HEK293 (cell line): Measurements from ENCODE around the gene SIGLEC8.

Experiments used
- CTCF ChIA-PET: fragments of 350-600 bp; formaldehyde crosslinking; extraction: SDS; loops from one replicate; lab custom pipeline; 2021; ENCODE audit warnings: antibody characterized with exemption; lab: Yijun Ruan, JAX
- POLR2A ChIA-PET: fragments of 300-600 bp; formaldehyde crosslinking; extraction: SDS; loops from one replicate; lab custom pipeline; 2020; ENCODE audit warnings: antibody characterized with exemption, inconsistent platforms; lab: Yijun Ruan, JAX
- H3K27ac ChIP-seq: fragments of 200-500 bp; sonication (Bioruptor generic); 2 replicates; pipeline ENCODE4 v1.5.1; 2014; ENCODE audit warnings: low read depth, low read length, control low read depth, inconsistent platforms; ENCODE audit errors: extremely low read depth
- H3K36me3 ChIP-seq, 2 experiments: fragments of 200-500 bp in 1 of 2; sonication (Bioruptor generic) in 1 of 2; 1 replicate in 1 of 2; 2 replicates in 1 of 2; pipeline ENCODE4 v1.5.1; 2014 to 2017; ENCODE audit warnings: inconsistent platforms in 2 of 2, low read length in 2 of 2; ENCODE audit not compliant: control insufficient read depth in 2 of 2, insufficient read depth in 1 of 2
- H3K4me1 ChIP-seq: fragments of 200-500 bp; sonication (Bioruptor generic); 2 replicates; pipeline ENCODE4 v1.5.1; 2014; ENCODE audit warnings: mild to moderate bottlenecking, low read length, inconsistent platforms; ENCODE audit not compliant: control insufficient read depth, insufficient read depth
- H3K4me3 ChIP-seq: 2 replicates; pipeline ENCODE4 v1.5.1; 2011; ENCODE audit warnings: low read depth, mild to moderate bottlenecking, control low read depth, low read length, moderate library complexity
- H3K9me3 ChIP-seq: fragments of 200-500 bp; sonication (Bioruptor generic); 2 replicates; pipeline ENCODE4 v1.5.1; 2014; ENCODE audit warnings: low read depth, low read length, inconsistent platforms; ENCODE audit not compliant: control insufficient read depth, insufficient read depth
- GLI2 ChIP-seq: fragments of 450-650 bp; formaldehyde crosslinking; IDR thresholded peaks from 2 replicates; pipeline ENCODE4; 2017; ENCODE audit warnings: missing biosample characterization, missing genetic modification characterization, low read depth, borderline replicate concordance
- REST ChIP-seq: fragments of 450-650 bp; formaldehyde crosslinking; IDR thresholded peaks from 2 replicates; pipeline ENCODE4 v1.5.1; 2016; ENCODE audit warnings: missing biosample characterization, missing genetic modification characterization
- SALL2 ChIP-seq: fragments of 450-650 bp; formaldehyde crosslinking; IDR thresholded peaks from 2 replicates; pipeline ENCODE4 v1.5.0; 2017; ENCODE audit warnings: missing biosample characterization, mild to moderate bottlenecking, missing genetic modification characterization, borderline replicate concordance
- SCRT2 ChIP-seq: fragments of 450-650 bp; formaldehyde crosslinking; IDR thresholded peaks from 2 replicates; pipeline ENCODE4 v1.5.1; 2016; ENCODE audit warnings: missing biosample characterization, missing genetic modification characterization
- TRIM28 ChIP-seq: IDR thresholded peaks from 2 replicates; pipeline ENCODE4 v1.6.1; 2011; ENCODE audit warnings: low read length, control low read depth, borderline replicate concordance
- ZNF350 ChIP-seq: fragments of 450-650 bp; formaldehyde crosslinking; IDR thresholded peaks from 2 replicates; pipeline ENCODE4 v1.5.0; 2017; ENCODE audit warnings: missing biosample characterization, mild to moderate bottlenecking, missing genetic modification characterization
- ZNF658 ChIP-seq: fragments of 450-650 bp; formaldehyde crosslinking; IDR thresholded peaks from 2 replicates; pipeline ENCODE4; 2016; ENCODE audit warnings: missing biosample characterization, missing genetic modification characterization
- ZNF664 ChIP-seq: fragments of 450-650 bp; formaldehyde crosslinking; IDR thresholded peaks from 2 replicates; pipeline ENCODE4 v1.5.1; 2016; ENCODE audit warnings: missing biosample characterization, missing genetic modification characterization
- ZNF76 ChIP-seq: fragments of 450-650 bp; formaldehyde crosslinking; IDR thresholded peaks from 2 replicates; pipeline ENCODE4; 2016; ENCODE audit warnings: low read depth, missing biosample characterization, missing genetic modification characterization, borderline replicate concordance
- TF ChIP-seq, protein P1 (sequence below): fragments of 450-650 bp; formaldehyde crosslinking; IDR thresholded peaks from 2 replicates; pipeline ENCODE4 v1.5.1; 2016; ENCODE audit warnings: missing biosample characterization, missing genetic modification characterization
- TF ChIP-seq, protein P2 (sequence below): fragments of 450-650 bp; formaldehyde crosslinking; IDR thresholded peaks from 2 replicates; pipeline ENCODE4 v1.5.0; 2017; ENCODE audit warnings: missing biosample characterization, missing genetic modification characterization, borderline replicate concordance

SIGLEC8 gene

DNA sequence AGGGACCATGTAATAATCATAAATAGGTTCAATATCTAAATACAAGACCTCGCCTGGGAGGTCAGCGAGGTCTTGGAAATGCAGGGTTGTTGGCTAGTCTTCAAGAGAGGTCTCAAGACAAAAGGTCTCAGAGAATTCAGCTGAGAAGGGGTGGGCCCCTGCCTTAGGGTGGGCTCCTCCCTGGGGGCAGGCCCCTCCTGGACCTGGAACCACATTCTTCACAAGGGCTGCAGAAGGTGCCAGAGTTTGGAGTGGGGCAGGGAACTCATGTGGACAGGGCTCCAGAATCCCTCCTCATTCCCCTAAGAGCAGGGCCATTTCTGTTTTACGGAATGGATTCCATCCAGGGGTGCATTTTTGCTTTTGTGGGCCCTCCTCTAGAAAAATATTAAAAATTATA is 30.2 kb upstream of the SIGLEC8 start:
- TF ChIP-seq REST (tag by site-specific recombination) (no peak), ZNF350 (tag by site-specific recombination) (no peak), ZNF664 (no peak), TRIM28 (no peak), SALL2 (tag by site-specific recombination) (no peak)
- TF ChIP-seq, protein P1, sequence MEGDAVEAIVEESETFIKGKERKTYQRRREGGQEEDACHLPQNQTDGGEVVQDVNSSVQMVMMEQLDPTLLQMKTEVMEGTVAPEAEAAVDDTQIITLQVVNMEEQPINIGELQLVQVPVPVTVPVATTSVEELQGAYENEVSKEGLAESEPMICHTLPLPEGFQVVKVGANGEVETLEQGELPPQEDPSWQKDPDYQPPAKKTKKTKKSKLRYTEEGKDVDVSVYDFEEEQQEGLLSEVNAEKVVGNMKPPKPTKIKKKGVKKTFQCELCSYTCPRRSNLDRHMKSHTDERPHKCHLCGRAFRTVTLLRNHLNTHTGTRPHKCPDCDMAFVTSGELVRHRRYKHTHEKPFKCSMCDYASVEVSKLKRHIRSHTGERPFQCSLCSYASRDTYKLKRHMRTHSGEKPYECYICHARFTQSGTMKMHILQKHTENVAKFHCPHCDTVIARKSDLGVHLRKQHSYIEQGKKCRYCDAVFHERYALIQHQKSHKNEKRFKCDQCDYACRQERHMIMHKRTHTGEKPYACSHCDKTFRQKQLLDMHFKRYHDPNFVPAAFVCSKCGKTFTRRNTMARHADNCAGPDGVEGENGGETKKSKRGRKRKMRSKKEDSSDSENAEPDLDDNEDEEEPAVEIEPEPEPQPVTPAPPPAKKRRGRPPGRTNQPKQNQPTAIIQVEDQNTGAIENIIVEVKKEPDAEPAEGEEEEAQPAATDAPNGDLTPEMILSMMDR (tag by site-specific recombination) = no peak
- Histone ChIP-seq H3K4me1 (no peaks in the 10 kb centered on the region), H3K9me3 (no peaks in the 10 kb centered on the region), H3K36me3 (no peaks in the 10 kb centered on the region), H3K27ac (no peak overlapping the region), H3K4me3 (no peak overlapping the region)
- ChIA-PET CTCF (interaction anchor here (1.0 to 3.5 kb wide), 2 partner anchors 15 to 27 kb away, joined by 3 to 11 read pairs; no protein-coding TSS in a partner anchor), POLR2A (no interaction called here)

DNA sequence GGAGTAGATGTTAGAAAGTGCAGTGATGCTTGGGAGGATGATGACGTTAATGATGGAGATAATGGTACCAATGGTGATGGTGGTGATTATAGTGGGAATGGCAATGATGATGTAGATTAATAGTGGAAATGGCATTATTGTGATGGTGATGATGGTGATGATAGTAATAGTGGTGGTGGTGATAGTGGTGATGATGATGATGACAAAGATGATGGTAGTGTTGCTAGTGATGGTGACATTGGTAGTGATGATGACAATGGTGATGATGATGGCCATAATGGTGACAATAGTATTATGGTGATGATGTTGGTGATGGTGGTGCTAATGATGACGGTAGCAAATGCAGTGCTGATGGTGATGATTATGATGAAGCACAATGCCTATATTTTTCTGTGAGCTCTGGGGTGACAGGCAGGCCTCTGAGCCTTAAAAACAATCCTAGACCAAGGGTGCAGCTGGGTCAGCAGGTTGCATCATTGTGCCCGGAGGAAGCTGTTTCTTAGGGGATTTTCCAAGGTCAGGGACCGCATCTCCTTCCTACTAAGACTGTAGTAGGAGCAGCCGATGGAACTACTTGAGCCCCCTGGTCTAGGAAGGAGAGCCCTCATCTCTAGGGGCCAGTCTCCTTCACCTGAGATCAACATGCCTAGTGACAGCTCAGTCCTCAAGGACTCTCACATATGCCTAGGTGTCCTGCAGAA is 27.9 kb upstream of the SIGLEC8 start:
- Histone ChIP-seq H3K4me1 (no peaks in the 10 kb centered on the region), H3K9me3 (no peaks in the 10 kb centered on the region), H3K27ac (no peak overlapping the region), H3K4me3 (no peak overlapping the region), H3K36me3 (no peaks in the 10 kb centered on the region)
- TF ChIP-seq ZNF658 (tag by site-specific recombination) = peak; percentile 72; the same call in 1 of the 2 replicates
- no peak for TF ChIP-seq GLI2 (tag by site-specific recombination)
- CTCF ChIA-PET = interaction anchor here (0.7 to 3.5 kb wide), 5 partner anchors 29 to 292 kb away, joined by 3 to 11 read pairs (median 4); no protein-coding TSS in a partner anchor
- POLR2A ChIA-PET = no interaction called here

GRCh38 chr19:51480590-51480989 is 22.3 kb upstream of the SIGLEC8 start:
- POLR2A ChIA-PET = no interaction called here
- Histone ChIP-seq H3K9me3 (no peaks in the 10 kb centered on the region), H3K4me3 (no peak overlapping the region), H3K36me3 (no peaks in the 10 kb centered on the region), H3K27ac (no peak overlapping the region), H3K4me1 (no peaks in the 10 kb centered on the region)
- CTCF ChIA-PET = interaction anchor here (0.7 to 1.2 kb wide), 3 partner anchors 8 to 181 kb away, joined by 3 to 5 read pairs (median 3); no protein-coding TSS in a partner anchor
- TF ChIP-seq, protein P2, sequence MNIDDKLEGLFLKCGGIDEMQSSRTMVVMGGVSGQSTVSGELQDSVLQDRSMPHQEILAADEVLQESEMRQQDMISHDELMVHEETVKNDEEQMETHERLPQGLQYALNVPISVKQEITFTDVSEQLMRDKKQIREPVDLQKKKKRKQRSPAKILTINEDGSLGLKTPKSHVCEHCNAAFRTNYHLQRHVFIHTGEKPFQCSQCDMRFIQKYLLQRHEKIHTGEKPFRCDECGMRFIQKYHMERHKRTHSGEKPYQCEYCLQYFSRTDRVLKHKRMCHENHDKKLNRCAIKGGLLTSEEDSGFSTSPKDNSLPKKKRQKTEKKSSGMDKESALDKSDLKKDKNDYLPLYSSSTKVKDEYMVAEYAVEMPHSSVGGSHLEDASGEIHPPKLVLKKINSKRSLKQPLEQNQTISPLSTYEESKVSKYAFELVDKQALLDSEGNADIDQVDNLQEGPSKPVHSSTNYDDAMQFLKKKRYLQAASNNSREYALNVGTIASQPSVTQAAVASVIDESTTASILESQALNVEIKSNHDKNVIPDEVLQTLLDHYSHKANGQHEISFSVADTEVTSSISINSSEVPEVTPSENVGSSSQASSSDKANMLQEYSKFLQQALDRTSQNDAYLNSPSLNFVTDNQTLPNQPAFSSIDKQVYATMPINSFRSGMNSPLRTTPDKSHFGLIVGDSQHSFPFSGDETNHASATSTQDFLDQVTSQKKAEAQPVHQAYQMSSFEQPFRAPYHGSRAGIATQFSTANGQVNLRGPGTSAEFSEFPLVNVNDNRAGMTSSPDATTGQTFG = no peak
- TF ChIP-seq REST (tag by site-specific recombination) (peak; percentile 95), SCRT2 (tag by site-specific recombination) (0 out of 2 replicates have a peak, but pooled peaks have one; percentile 46), ZNF76 (tag by site-specific recombination) (no peak)
